Measurements from ENCODE around the gene KNTC1.

KNTC1 gene

DNA sequence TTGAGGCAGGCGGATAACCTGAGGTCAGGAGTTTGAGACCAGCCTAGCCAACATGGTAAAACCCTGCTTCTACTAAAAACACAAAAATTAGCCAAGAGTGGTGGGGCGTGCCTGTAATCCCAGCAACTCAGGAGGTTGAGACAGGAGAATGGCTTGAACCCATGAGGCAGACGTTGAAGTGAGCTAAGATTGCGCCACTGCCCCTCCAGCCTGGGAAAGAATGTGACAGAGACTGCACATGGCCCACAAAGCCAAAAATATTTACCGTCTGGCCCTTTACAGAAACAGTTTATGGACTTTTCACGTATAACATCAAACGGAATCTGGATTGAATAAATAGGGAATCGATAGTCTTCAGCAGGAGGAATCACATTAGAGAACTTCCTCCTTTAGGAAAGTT, 3.8 kb upstream of the KNTC1 start:
- Histone ChIP-seq H3K27ac (ENCODE audit: low read length) (no peak overlapping the region), H3K4me3 (ENCODE audit: low read length) (no peak overlapping the region), H3K9me3 (ENCODE audit: control insufficient read depth, insufficient read depth, low read length) (no peaks in the 10 kb centered on the region), H3K4me1 (ENCODE audit: control insufficient read depth, insufficient read depth, low read length) (peaks cover 2% of the 10 kb centered on the region; the same call in 1 of the 2 replicates), H3K36me3 (ENCODE audit: control insufficient read depth, insufficient read depth, low read length) (peaks cover 21% of the 10 kb centered on the region; the same call in 1 of the 2 replicates), H3K27me3 (ENCODE audit: control insufficient read depth, insufficient read depth, low read length) (no peaks in the 10 kb centered on the region)
- no peak for DNase-seq (ENCODE audit: low read depth, low spot score)
- WGBS (ENCODE audit: insufficient coverage, insufficient read length): no CpG with 5 or more reads among the region's 8 CpGs

DNA sequence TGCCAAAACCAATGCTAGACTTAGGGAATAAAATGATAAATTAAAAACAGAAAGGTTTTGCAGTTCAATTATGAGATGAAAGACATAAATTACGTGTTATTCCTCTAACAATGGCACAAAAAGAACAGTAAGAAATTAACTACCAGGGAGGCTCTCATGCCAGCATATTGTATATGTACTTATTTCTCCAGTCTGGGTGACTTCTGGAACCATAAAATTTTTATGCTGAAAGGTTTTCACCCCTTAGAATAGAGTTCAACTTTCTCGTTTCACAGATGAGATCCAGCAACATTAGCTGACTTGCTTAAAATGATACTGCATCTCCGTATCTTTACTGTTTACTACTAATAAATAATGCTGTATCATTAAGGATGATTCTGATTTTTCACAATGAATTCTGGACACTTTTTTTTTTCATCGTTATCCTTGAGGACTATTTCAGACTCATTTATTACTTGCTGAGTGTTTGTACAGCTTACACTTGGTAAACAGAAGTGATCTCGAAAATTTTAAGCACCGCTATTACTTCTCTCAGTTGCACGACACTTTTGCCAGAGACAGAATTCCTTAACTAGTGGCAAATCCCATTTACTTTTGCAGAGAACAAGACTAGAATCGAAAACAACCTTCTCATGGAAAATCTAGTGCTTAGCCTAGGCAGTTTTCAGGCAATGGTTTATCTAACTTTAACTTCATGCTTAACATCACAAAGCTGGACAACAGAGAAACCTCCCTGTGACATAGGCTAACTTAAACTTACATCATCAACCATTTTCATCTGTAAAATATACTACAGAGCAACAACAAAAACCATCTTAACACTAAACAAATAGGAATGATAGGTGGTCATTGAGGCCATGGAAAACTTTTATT, 3.0 kb upstream of the KNTC1 start:
- Histone ChIP-seq H3K27me3 (ENCODE audit: control insufficient read depth, insufficient read depth, low read length) (no peaks in the 10 kb centered on the region), H3K4me1 (ENCODE audit: control insufficient read depth, insufficient read depth, low read length) (peaks cover 2% of the 10 kb centered on the region; the same call in 1 of the 2 replicates), H3K9me3 (ENCODE audit: control insufficient read depth, insufficient read depth, low read length) (no peaks in the 10 kb centered on the region), H3K36me3 (ENCODE audit: control insufficient read depth, insufficient read depth, low read length) (peaks cover 16% of the 10 kb centered on the region; the same call in 1 of the 2 replicates), H3K4me3 (ENCODE audit: low read length) (no peak overlapping the region; the same call in 1 of the 2 replicates), H3K27ac (ENCODE audit: low read length) (no peak overlapping the region)
- no peak for DNase-seq (ENCODE audit: low read depth, low spot score)
- no CpG with 5 or more reads among the region's 8 CpGs for WGBS (ENCODE audit: insufficient coverage, insufficient read length)

DNA sequence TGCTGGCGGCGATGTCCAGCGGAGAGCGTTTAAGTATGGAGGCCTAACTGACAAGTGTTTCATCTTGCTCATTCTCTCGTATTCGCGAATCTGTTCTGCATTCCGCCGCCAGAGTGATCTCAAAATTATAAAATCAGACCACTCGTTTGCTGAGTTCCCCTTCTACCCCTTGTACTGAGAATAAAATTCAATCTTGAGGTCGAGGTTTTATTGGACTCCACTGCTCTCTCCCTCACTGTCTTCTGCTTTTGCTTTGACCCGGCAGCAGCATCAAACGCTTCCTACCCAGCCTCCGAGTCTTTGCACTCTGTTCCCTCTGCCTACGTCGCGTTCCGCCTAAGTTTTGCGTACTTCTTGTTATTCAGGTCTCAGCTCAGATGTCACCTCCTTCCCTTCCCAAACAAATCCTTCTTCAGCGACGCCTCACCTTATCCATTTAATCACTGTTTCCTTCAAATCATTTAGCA, 462 bp downstream of the KNTC1 start:
- Histone ChIP-seq H3K4me1 (ENCODE audit: control insufficient read depth, insufficient read depth, low read length) (peaks cover 2% of the 10 kb centered on the region; the same call in 1 of the 2 replicates), H3K36me3 (ENCODE audit: control insufficient read depth, insufficient read depth, low read length) (no peaks in the 10 kb centered on the region; the same call in 1 of the 2 replicates), H3K4me3 (ENCODE audit: low read length) (peak overlapping the region; percentile 89), H3K27me3 (ENCODE audit: control insufficient read depth, insufficient read depth, low read length) (no peaks in the 10 kb centered on the region), H3K27ac (ENCODE audit: low read length) (no peak overlapping the region), H3K9me3 (ENCODE audit: control insufficient read depth, insufficient read depth, low read length) (no peaks in the 10 kb centered on the region)
- WGBS (ENCODE audit: insufficient coverage, insufficient read length): no CpG with 5 or more reads among the region's 21 CpGs
- no peak for DNase-seq (ENCODE audit: low read depth, low spot score)

DNA sequence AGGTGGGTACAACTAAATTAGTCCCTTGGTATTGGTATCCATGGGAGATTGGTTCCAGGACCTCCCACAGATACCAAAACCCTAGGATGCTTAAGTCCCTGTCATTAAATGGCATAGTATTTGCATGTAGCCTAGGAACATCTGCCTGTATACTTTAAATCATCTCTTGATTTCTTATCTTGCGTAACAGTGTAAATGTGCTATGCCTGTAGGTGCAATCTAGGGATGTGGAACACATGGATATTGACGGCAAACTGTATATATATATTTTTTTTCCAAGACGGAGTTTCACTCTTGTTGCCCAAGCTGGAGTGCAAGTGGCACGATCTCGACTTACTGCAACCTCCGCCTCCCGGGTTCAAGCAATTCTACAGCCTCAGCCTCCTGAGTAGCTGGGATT, 1.5 kb downstream of the KNTC1 start:
- WGBS (ENCODE audit: insufficient coverage, insufficient read length): no CpG with 5 or more reads among the region's 7 CpGs
- Histone ChIP-seq H3K9me3 (ENCODE audit: control insufficient read depth, insufficient read depth, low read length) (no peaks in the 10 kb centered on the region), H3K4me1 (ENCODE audit: control insufficient read depth, insufficient read depth, low read length) (no peaks in the 10 kb centered on the region), H3K27me3 (ENCODE audit: control insufficient read depth, insufficient read depth, low read length) (no peaks in the 10 kb centered on the region), H3K27ac (ENCODE audit: low read length) (no peak overlapping the region), H3K4me3 (ENCODE audit: low read length) (no peak overlapping the region), H3K36me3 (ENCODE audit: control insufficient read depth, insufficient read depth, low read length) (no peaks in the 10 kb centered on the region; the same call in 1 of the 2 replicates)
- DNase-seq (ENCODE audit: low read depth, low spot score): no peak

DNA sequence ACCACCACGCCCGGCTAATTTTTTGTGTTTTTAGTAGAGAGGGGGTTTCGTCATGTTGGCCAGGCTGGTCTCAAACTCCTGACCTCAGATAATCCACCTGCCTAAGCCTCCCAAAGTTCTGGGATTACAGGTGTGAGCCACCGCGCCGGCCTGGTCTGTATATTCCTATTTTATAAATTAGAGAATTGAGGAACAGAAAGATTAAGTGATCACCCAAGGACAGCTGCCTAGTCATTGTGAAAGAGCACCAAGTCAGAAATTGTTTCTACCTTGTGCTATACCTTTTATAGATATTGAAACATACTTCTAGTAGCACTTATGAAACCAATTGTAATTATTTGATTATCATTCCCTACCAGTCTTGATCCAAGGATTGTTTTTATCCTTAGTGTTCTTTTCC, 1.9 kb downstream of the KNTC1 start:
- no peak for DNase-seq (ENCODE audit: low read depth, low spot score)
- WGBS (ENCODE audit: insufficient coverage, insufficient read length): no CpG with 5 or more reads among the region's 6 CpGs

DNA sequence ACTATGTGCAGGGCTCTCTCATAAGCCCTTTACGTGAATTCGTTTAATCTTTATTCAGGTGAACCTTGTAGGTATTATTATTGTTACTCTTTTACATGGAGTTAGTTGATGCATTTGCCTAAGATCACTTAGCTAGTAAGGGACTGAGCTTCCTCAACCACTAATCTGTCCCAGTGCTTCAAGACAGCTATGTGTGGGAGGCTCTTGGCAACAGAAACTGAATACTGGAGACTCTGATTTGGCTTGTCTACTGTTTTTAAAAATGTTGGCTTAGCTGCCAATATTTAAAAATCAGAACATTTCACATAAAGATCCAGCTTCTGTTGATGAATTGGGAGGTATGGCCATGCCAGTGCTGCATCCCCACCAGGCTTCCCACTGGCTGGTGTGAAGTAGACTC, 6.8 kb downstream of the KNTC1 start:
- no peak overlapping the region for H3K27ac ChIP-seq (ENCODE audit: low read length)
- H3K4me1 ChIP-seq (ENCODE audit: control insufficient read depth, insufficient read depth, low read length): no peaks in the 10 kb centered on the region
- H3K9me3 ChIP-seq (ENCODE audit: control insufficient read depth, insufficient read depth, low read length): no peaks in the 10 kb centered on the region
- no peak overlapping the region for H3K4me3 ChIP-seq (ENCODE audit: low read length)
- no peaks in the 10 kb centered on the region; the same call in 1 of the 2 replicates for H3K36me3 ChIP-seq (ENCODE audit: control insufficient read depth, insufficient read depth, low read length)
- DNase-seq (ENCODE audit: low read depth, low spot score): no peak
- no CpG with 5 or more reads among the region's 2 CpGs for WGBS (ENCODE audit: insufficient coverage, insufficient read length)
- no peaks in the 10 kb centered on the region for H3K27me3 ChIP-seq (ENCODE audit: control insufficient read depth, insufficient read depth, low read length)

More for the DNA sequence above, 1.9 kb downstream of the KNTC1 start:
- H3K36me3 ChIP-seq (ENCODE audit: control insufficient read depth, insufficient read depth, low read length): no peaks in the 10 kb centered on the region; the same call in 1 of the 2 replicates
- H3K4me1 ChIP-seq (ENCODE audit: control insufficient read depth, insufficient read depth, low read length): no peaks in the 10 kb centered on the region
- no peak overlapping the region for H3K27ac ChIP-seq (ENCODE audit: low read length)
- no peak overlapping the region for H3K4me3 ChIP-seq (ENCODE audit: low read length)
- H3K9me3 ChIP-seq (ENCODE audit: control insufficient read depth, insufficient read depth, low read length): no peaks in the 10 kb centered on the region
- no peaks in the 10 kb centered on the region for H3K27me3 ChIP-seq (ENCODE audit: control insufficient read depth, insufficient read depth, low read length)

DNA sequence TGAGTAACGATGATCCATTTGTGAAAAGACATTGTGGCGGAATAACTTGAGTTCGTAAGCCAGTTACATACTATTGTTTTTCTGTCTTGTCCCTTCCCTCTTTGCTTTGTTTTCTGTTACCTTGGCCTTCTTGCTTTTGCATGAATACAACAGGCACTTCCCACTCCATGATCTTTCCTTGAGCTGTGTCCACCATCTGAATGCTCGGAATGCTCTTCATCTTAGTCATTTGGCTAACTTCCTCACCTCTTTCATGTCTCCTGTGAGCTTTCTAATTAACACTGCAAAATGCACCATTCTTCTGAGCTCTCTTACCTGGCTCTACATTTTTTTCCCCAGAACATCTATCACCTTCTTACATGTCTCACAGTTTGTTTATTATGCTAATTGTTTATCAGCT, 10.0 kb downstream of the KNTC1 start:
- Histone ChIP-seq H3K4me1 (ENCODE audit: control insufficient read depth, insufficient read depth, low read length) (no peaks in the 10 kb centered on the region; the same call in 1 of the 2 replicates), H3K9me3 (ENCODE audit: control insufficient read depth, insufficient read depth, low read length) (no peaks in the 10 kb centered on the region), H3K36me3 (ENCODE audit: control insufficient read depth, insufficient read depth, low read length) (peaks cover 2% of the 10 kb centered on the region; the same call in 1 of the 2 replicates), H3K4me3 (ENCODE audit: low read length) (no peak overlapping the region), H3K27me3 (ENCODE audit: control insufficient read depth, insufficient read depth, low read length) (no peaks in the 10 kb centered on the region), H3K27ac (ENCODE audit: low read length) (no peak overlapping the region)
- DNase-seq (ENCODE audit: low read depth, low spot score): no peak
- WGBS (ENCODE audit: insufficient coverage, insufficient read length): no CpG with 5 or more reads among the region's 4 CpGs

DNA sequence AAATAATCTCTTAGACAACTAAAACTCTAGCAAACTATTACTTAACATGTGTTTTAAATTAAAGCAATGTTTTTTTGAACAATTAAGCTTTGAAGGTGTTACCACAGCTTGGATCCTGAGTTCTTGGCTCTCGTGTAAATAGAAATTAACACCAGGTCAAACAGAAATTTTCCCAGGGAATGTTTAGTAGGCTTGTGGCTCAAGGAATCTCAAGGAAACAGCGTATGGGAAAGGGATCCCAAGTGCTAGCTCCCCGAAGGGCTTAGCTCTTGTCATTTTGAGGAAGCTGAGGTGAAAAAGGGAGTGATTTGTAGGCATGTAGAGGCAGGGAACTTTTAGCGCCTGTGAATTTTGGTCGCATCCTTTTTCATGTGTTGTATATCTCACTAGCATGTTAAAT, 11.4 kb downstream of the KNTC1 start:
- Histone ChIP-seq H3K27ac (ENCODE audit: low read length) (no peak overlapping the region), H3K36me3 (ENCODE audit: control insufficient read depth, insufficient read depth, low read length) (peaks cover 6% of the 10 kb centered on the region; the same call in 1 of the 2 replicates), H3K4me1 (ENCODE audit: control insufficient read depth, insufficient read depth, low read length) (no peaks in the 10 kb centered on the region; the same call in 1 of the 2 replicates), H3K4me3 (ENCODE audit: low read length) (no peak overlapping the region), H3K27me3 (ENCODE audit: control insufficient read depth, insufficient read depth, low read length) (no peaks in the 10 kb centered on the region), H3K9me3 (ENCODE audit: control insufficient read depth, insufficient read depth, low read length) (no peaks in the 10 kb centered on the region)
- no CpG with 5 or more reads among the region's 5 CpGs for WGBS (ENCODE audit: insufficient coverage, insufficient read length)
- no peak for DNase-seq (ENCODE audit: low read depth, low spot score)

DNA sequence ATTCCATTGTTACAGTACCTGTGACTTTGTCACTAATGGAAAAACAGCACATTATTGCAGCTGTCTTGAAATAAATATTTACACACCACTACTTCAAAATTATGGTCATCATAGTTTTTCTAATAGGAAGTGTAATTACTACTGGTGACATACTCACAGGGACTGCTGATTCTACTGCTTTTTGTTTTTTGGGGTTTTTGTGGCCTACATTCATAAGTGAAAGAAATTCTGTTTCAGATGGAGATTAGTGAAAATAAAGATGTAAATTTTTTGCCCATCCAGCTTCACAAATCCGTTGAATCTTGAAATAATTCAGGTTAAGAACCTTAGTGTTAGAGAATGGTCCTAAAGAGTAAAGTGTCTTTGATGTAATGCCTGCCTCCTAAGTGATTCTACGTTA, 17.5 kb downstream of the KNTC1 start:
- Histone ChIP-seq H3K9me3 (ENCODE audit: control insufficient read depth, insufficient read depth, low read length) (no peaks in the 10 kb centered on the region), H3K27ac (ENCODE audit: low read length) (no peak overlapping the region), H3K4me1 (ENCODE audit: control insufficient read depth, insufficient read depth, low read length) (no peaks in the 10 kb centered on the region), H3K4me3 (ENCODE audit: low read length) (no peak overlapping the region), H3K27me3 (ENCODE audit: control insufficient read depth, insufficient read depth, low read length) (no peaks in the 10 kb centered on the region), H3K36me3 (ENCODE audit: control insufficient read depth, insufficient read depth, low read length) (peaks cover 4% of the 10 kb centered on the region; the same call in 1 of the 2 replicates)
- no peak for DNase-seq (ENCODE audit: low read depth, low spot score)
- no CpG with 5 or more reads among the region's 2 CpGs for WGBS (ENCODE audit: insufficient coverage, insufficient read length)

DNA sequence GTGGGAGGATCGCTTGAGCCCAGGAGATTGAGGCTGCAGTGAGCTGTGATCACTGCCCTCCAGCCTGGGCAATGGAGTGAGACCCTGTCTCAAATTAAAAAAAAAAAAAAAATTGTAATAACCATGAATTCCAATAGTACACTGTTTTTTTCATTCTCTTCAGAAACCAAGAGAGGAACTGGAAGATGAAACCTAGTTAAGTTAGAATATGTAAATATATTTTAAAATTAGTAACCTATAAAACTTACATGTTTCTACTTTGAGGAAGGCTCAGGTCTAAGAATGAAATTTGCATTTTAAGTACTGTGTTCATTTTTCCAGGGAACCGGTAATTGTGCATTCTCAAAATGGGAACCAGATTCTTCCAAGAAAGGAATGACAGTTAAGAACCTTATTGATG, 18.8 kb downstream of the KNTC1 start:
- no peaks in the 10 kb centered on the region for H3K27me3 ChIP-seq (ENCODE audit: control insufficient read depth, insufficient read depth, low read length)
- H3K4me1 ChIP-seq (ENCODE audit: control insufficient read depth, insufficient read depth, low read length): no peaks in the 10 kb centered on the region
- DNase-seq (ENCODE audit: low read depth, low spot score): no peak
- WGBS (ENCODE audit: insufficient coverage, insufficient read length): no CpG with 5 or more reads among the region's 2 CpGs
- no peak overlapping the region for H3K4me3 ChIP-seq (ENCODE audit: low read length)
- H3K27ac ChIP-seq (ENCODE audit: low read length): no peak overlapping the region
- H3K9me3 ChIP-seq (ENCODE audit: control insufficient read depth, insufficient read depth, low read length): no peaks in the 10 kb centered on the region
- H3K36me3 ChIP-seq (ENCODE audit: control insufficient read depth, insufficient read depth, low read length): peaks cover 6% of the 10 kb centered on the region; the same call in 1 of the 2 replicates
